B cell (primary cell): Measurements from ENCODE around the gene TTC1. TPM values are rescaled to one million over a fixed set of nuclear protein-coding genes. Genes with fewer than 3 reads are reported as not detected.

ENCODE experiments used
- ATAC-seq: fragments of 200-7000 bp; cut with Tn5 transposase; one replicate; pipeline ENCODE4 v1.10.0; 2021; ENCODE audit warnings: low read depth, mild to moderate bottlenecking, moderate number of reproducible peaks, moderate library complexity
- CTCF ChIA-PET: fragments of 350-600 bp; sonication (Branson Sonifier 250); formaldehyde crosslinking; loops from one replicate; lab custom pipeline; 2021; ENCODE audit warnings: antibody characterized with exemption, inconsistent platforms; lab: Charles Lee
- POLR2A ChIA-PET: fragments of 350-600 bp; sonication (Branson Sonifier 250); formaldehyde crosslinking; loops from one replicate; lab custom pipeline; 2021; ENCODE audit warnings: antibody characterized with exemption; lab: Charles Lee
- DNase-seq: peaks from one replicate; pipeline ENCODE4 v3.0.0; 2013
- H2AFZ ChIP-seq: 2 replicates; pipeline ENCODE4 v1.6.1; 2012; ENCODE audit warnings: mild to moderate bottlenecking, low read depth, low read length; ENCODE audit not compliant: insufficient read depth, poor library complexity, severe bottlenecking
- H3K27ac ChIP-seq, 2 donors: 1 replicate in 1 of 2; 2 replicates in 1 of 2; pipeline ENCODE4 v1.5.1; 2012 to 2013; ENCODE audit warnings: low read length in 2 of 2, mild to moderate bottlenecking in 2 of 2, moderate library complexity in 1 of 2
- H3K27me3 ChIP-seq, 4 experiments: fragments of 200-600 bp in 1 of 4; sonication (generic) in 1 of 4; replicated peaks in 1 of 4; 1 replicate in 2 of 4; 2 replicates in 2 of 4; pipeline versions ENCODE4 v1.6.1 to v1.7.0; 2013 to 2016; ENCODE audit warnings: low read length in 3 of 4, mild to moderate bottlenecking in 2 of 4, mixed read lengths in 1 of 4, moderate library complexity in 1 of 4; ENCODE audit not compliant: insufficient read depth in 4 of 4, control insufficient read depth in 3 of 4; ENCODE audit errors: control extremely low read depth in 1 of 4
- H3K36me3 ChIP-seq, 2 experiments: replicated peaks in 1 of 2; 1 replicate in 1 of 2; 2 replicates in 1 of 2; pipeline versions ENCODE4 v1.6.1 to v1.7.1; 2013; ENCODE audit warnings: low read length in 1 of 2; ENCODE audit not compliant: insufficient read depth in 2 of 2, control insufficient read depth in 1 of 2; ENCODE audit errors: control extremely low read depth in 1 of 2, extremely low read depth in 1 of 2
- H3K4me1 ChIP-seq, 2 donors: fragments of 200-600 bp in 1 of 2; sonication (generic) in 1 of 2; 1 replicate in 1 of 2; 2 replicates in 1 of 2; pipeline versions ENCODE4 v1.5.1 to v1.6.1; 2013 to 2017; ENCODE audit warnings: low read length in 2 of 2; ENCODE audit not compliant: control insufficient read depth in 2 of 2, insufficient read depth in 2 of 2
- H3K4me2 ChIP-seq: replicated peaks from 2 replicates; pipeline ENCODE3; 2012; ENCODE audit warnings: mild to moderate bottlenecking, low read depth, low read length; ENCODE audit not compliant: poor library complexity, severe bottlenecking
- H3K4me3 ChIP-seq, 5 experiments: fragments of 200-600 bp in 1 of 5; sonication (generic) in 1 of 5; 1 replicate in 3 of 5; 2 replicates in 2 of 5; pipeline versions ENCODE4 v1.5.1 to v1.7.0; 2011 to 2016; ENCODE audit warnings: low read length in 4 of 5, mild to moderate bottlenecking in 4 of 5, low read depth in 2 of 5, control low read depth in 1 of 5, moderate library complexity in 1 of 5; ENCODE audit not compliant: insufficient read depth in 1 of 5; ENCODE audit errors: control extremely low read depth in 1 of 5, extremely low read depth in 1 of 5
- H3K79me2 ChIP-seq: fragments of 200-600 bp; sonication (generic); one replicate; pipeline ENCODE4 v1.6.0; 2016; ENCODE audit warnings: low read length; ENCODE audit not compliant: control insufficient read depth, insufficient read depth
- H3K9ac ChIP-seq: fragments of 200-600 bp; sonication (generic); 2 replicates; pipeline ENCODE4 v1.6.1; 2017; ENCODE audit warnings: mild to moderate bottlenecking, low read length, moderate library complexity
- H3K9me3 ChIP-seq, 3 donors: one replicate each; pipeline versions ENCODE4 v1.6.1 to v1.7.1; 2013; ENCODE audit warnings: low read length in 2 of 3; ENCODE audit not compliant: control insufficient read depth in 2 of 3, insufficient read depth in 1 of 3; ENCODE audit errors: control extremely low read depth in 1 of 3
- H4K20me1 ChIP-seq: 2 replicates; pipeline ENCODE4 v1.6.0; 2012; ENCODE audit warnings: mild to moderate bottlenecking, low read length; ENCODE audit not compliant: insufficient read depth, control insufficient read depth, poor library complexity, severe bottlenecking
- H3K27ac Mint-ChIP-seq: one replicate; pipeline ENCODE4 v1.8.0; 2021; ENCODE audit warnings: mixed read lengths
- H3K27me3 Mint-ChIP-seq: one replicate; pipeline ENCODE4 v1.8.0; 2021; ENCODE audit warnings: mixed read lengths
- H3K4me1 Mint-ChIP-seq: one replicate; pipeline ENCODE4 v1.8.0; 2021; ENCODE audit warnings: mixed read lengths
- H3K4me3 Mint-ChIP-seq: one replicate; pipeline ENCODE4 v1.8.0; 2021; ENCODE audit warnings: mixed read lengths
- H3K9me3 Mint-ChIP-seq: one replicate; pipeline ENCODE4 v1.8.0; 2022; ENCODE audit warnings: mixed read lengths; ENCODE audit not compliant: insufficient read depth
- EZH2 ChIP-seq: IDR thresholded peaks from 2 replicates; pipeline ENCODE4 v1.6.1; 2012; ENCODE audit warnings: borderline replicate concordance, low read depth, mild to moderate bottlenecking, moderate library complexity, low read length; ENCODE audit not compliant: insufficient read depth, poor library complexity, severe bottlenecking
- WGBS: methylation state at CpG from one replicate; pipeline ENCODE4 v1.1.5; 2013; ENCODE audit warnings: missing lambda C conversion rate; ENCODE audit not compliant: insufficient coverage; 5-methylcytosine and 5-hydroxymethylcytosine counted together
- intact Hi-C: fragments of 100-400 bp; cut with micrococcal nuclease; formaldehyde crosslinking; loops from one replicate; pipeline ENCODE4 v1.10.0; 2022
- polyA plus RNA-seq: library from polyadenylated mRNA; depleted of rRNA; stranded (reverse); fragments of >200 nt; gene quantifications from 2 replicates; pipeline ENCODE4 v1.2.3, GENCODE V29; 2012
- total RNA-seq, 2 donors: library from RNA; stranded (reverse); fragments of 120-200 nt in 1 of 2; gene quantifications; 1 replicate in 1 of 2; 2 replicates in 1 of 2; pipeline versions ENCODE4 v1.2.3 to v1.2.4, GENCODE V29; 2013 to 2022
- TF ChIP-seq, protein P1 (sequence below): fragments of 200-600 bp; IDR thresholded peaks from one replicate; pipeline ENCODE4 v1.8.0; 2022; ENCODE audit warnings: antibody characterized with exemption, mild to moderate bottlenecking

The TTC1 gene
- total and polyA plus RNA-seq, 2 donors (not counting 1 experiment from before 2014, with no cell fraction given) = 12.1 to 40.4 TPM

DNA sequence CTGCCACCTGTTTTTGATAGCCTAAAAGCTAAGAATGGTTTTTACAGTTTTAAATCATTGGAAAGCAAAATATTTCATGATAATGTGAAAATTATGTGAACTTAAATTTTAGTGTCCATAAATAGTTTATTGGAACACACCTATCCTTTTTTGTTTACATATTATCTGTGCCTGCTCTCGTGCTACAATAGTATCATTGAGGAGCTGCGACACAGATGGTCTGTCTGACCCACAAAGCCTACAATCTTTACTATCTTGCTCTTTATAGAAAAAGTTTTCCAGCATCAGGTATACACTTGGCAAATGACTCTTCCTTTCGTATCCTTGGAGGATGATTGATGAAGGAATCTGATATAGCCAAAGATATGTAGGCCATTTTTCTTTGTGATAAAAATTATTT, 40.2 kb downstream of the TTC1 start:
- H3K27me3 Mint-ChIP-seq = no peaks in the 10 kb centered on the region
- H3K4me1 Mint-ChIP-seq = peaks cover 6% of the 10 kb centered on the region
- no peak overlapping the region for H3K27ac ChIP-seq
- H3K27ac Mint-ChIP-seq = no peak overlapping the region
- no peaks in the 10 kb centered on the region for H4K20me1 ChIP-seq
- TF ChIP-seq, protein P1, sequence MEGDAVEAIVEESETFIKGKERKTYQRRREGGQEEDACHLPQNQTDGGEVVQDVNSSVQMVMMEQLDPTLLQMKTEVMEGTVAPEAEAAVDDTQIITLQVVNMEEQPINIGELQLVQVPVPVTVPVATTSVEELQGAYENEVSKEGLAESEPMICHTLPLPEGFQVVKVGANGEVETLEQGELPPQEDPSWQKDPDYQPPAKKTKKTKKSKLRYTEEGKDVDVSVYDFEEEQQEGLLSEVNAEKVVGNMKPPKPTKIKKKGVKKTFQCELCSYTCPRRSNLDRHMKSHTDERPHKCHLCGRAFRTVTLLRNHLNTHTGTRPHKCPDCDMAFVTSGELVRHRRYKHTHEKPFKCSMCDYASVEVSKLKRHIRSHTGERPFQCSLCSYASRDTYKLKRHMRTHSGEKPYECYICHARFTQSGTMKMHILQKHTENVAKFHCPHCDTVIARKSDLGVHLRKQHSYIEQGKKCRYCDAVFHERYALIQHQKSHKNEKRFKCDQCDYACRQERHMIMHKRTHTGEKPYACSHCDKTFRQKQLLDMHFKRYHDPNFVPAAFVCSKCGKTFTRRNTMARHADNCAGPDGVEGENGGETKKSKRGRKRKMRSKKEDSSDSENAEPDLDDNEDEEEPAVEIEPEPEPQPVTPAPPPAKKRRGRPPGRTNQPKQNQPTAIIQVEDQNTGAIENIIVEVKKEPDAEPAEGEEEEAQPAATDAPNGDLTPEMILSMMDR = no peak
- no peak for TF ChIP-seq EZH2
- WGBS = no CpG with 5 or more reads among the region's 3 CpGs
- no peak overlapping the region for H3K4me2 ChIP-seq
- ATAC-seq (no peak), DNase-seq (no peak)
- no peaks in the 10 kb centered on the region for H3K27me3 ChIP-seq
- intact Hi-C loops = no loop called here
- no peak overlapping the region for H3K4me3 Mint-ChIP-seq
- H3K79me2 ChIP-seq = no peaks in the 10 kb centered on the region
- no peak overlapping the region for H2AFZ ChIP-seq
- ChIA-PET CTCF (no interaction called here), POLR2A (no interaction called here)
- H3K4me1 ChIP-seq = no peaks in the 10 kb centered on the region
- H3K9me3 ChIP-seq = no peaks in the 10 kb centered on the region
- H3K9me3 Mint-ChIP-seq = no peaks in the 10 kb centered on the region
- no peak overlapping the region for H3K4me3 ChIP-seq
- peaks cover 6 to 63% of the 10 kb centered on the region in 2 experiments for H3K36me3 ChIP-seq
- H3K9ac ChIP-seq = no peak overlapping the region

DNA sequence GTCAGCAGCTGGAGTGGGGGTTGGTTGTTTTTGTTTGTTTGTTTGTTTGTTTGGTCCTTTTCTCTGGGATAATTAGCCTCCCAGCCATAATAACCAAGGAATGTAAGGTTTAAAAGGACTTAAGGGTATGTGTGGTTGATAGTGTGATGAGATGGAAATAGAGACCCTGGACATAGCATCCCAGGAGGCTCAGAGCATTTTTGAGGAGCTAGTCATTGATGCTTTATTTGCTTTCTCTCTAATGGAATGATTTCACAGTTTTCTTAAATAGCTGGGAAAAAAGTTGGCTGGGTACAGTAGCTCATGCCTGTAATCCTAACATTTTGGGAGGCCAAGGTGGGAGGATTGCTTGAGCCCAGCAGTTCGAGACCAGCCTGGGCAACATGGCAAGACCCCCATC, 45.1 kb downstream of the TTC1 start:
- no peak overlapping the region for H3K4me3 ChIP-seq
- no peak overlapping the region for H3K9ac ChIP-seq
- H4K20me1 ChIP-seq = no peaks in the 10 kb centered on the region
- WGBS = 100% methylated on average over 1 of the region's 1 CpG
- H3K79me2 ChIP-seq = no peaks in the 10 kb centered on the region
- Mint-ChIP-seq H3K4me3 (no peak overlapping the region), H3K4me1 (peaks cover 6% of the 10 kb centered on the region), H3K9me3 (no peaks in the 10 kb centered on the region), H3K27me3 (no peaks in the 10 kb centered on the region), H3K27ac (no peak overlapping the region)
- ATAC-seq (no peak), DNase-seq (no peak)
- H3K9me3 ChIP-seq = no peaks in the 10 kb centered on the region
- TF ChIP-seq, protein P1 = no peak
- no peak for TF ChIP-seq EZH2
- intact Hi-C loops = no loop called here
- ChIA-PET CTCF (no interaction called here), POLR2A (no interaction called here)
- no peak overlapping the region for H2AFZ ChIP-seq
- no peaks in the 10 kb centered on the region for H3K27me3 ChIP-seq
- H3K27ac ChIP-seq = no peak overlapping the region
- no peak overlapping the region for H3K4me2 ChIP-seq
- H3K4me1 ChIP-seq = no peaks in the 10 kb centered on the region
- peaks cover 7 to 72% of the 10 kb centered on the region in 2 experiments for H3K36me3 ChIP-seq
